Skin epidermis (tissue), 12 donors: ENCODE results near the gene CACNA1H.
A peak's percentile ranks its signal among the peaks of the same experiment; 100 is the strongest.

Source experiments
- H3K27ac ChIP-seq, 21 experiments: fragments of 200-600 bp; sonication (generic) in 11 of 21; one replicate each; pipeline ENCODE4 v1.5.0; 2020; ENCODE audit warnings: mild to moderate bottlenecking in 3 of 21, inconsistent platforms in 2 of 21, moderate library complexity in 2 of 21
- H3K4me3 ChIP-seq, 7 experiments: fragments of 200-600 bp; sonication (generic) in 2 of 7; one replicate each; pipeline ENCODE4 v1.5.0; 2020; ENCODE audit warnings: inconsistent platforms in 2 of 7, mild to moderate bottlenecking in 2 of 7, moderate library complexity in 1 of 7

The CACNA1H gene

DNA sequence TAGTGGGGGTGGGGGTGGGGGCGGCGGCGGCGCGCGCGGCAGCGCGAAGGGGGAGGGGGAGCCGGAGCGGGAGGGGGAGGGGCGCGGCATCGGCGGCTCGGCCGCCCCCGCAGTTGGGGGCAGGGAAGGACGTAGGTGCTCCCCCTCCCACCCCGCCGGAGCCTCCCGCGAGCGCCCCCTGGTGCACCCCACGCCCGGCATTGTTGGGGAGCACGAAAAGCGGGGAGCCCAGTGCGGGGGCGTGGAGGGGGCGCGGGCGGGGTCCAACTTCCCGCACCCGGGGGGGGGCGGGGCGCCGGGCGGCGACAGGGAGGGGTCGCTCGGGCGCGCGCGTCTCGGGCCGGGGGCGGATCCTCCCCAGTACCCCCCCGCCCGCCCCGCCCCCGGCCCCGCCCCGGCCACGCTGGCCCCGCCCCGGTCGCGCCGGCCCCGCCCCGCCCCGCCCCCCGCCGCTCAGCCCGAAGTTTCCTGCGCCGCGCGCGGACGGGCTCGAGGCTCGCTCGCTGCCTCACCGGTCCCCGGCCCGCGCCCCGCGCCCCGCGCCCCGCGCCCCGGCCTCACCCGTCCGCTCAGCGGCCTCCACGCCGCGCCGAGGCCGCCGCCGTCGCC is at the start of gene CACNA1H:
Gene CACNA1H, plus strand, starts transcription at position 456 of the 609 bp plus-strand sequence. CDS start 632 bp downstream, outside the sequence.
- Histone ChIP-seq H3K4me3 (peak within 1 kb of the TSS; percentile 21 to 49 (median 30)), H3K27ac (peak within 1 kb of the TSS in 1 of 21 experiments; percentile 43)

DNA sequence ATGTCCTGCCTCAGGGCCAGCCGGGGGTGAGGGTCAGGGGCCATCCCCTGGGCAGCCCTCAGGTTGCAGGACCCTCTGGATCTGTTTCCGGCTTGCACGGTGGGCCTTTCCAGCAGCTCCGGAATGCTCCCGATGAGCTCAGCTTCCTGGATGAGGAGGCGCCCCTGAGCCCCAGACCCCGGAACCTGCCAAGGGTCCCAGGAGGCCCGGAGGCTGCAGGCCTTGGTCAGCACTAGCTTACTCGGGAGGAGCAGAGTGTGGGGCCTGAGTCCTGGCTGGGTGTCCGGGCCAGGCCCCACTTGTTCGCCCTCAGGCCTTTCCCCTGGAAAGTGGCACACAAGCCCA is 49.3 kb upstream of the CACNA1H start:
- no peak overlapping the region for H3K4me3 ChIP-seq

DNA sequence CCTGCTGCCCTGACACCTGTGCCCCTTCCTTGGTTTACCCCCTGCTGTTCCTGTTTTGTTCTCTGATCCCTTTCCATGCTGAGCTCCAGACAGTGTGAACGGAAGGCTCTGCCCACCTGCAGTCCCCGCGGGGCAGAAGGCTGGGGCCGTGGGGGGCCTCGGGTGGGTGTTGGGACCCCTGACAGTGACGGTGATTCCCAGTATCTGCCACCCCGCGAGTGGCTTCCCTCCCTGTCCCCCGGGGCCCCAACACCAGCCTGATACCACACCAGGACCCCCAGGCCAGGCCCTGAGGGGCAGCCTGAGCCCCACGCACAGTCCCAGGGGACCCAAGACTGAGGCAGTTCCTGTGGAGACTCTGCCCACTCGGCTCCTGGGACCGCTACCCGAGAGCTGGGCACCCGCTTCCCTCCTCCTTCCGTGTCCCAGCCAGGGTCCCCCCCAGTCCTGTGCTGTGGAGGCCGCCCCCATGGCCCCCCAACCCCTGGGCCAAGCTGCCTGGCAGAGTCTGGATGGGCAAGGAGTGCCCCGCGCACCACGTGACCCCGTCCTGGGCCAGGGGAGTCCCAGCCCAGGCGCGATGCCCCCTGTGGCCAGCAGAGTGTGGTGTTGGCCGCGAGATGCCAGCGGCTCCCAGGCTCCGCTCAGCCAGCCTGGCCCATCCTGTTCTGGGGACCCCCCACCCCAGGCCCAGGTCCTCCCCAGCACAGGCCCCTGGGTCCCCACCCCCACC is 46.9 kb upstream of the CACNA1H start:
- Histone ChIP-seq H3K4me3 (no peak overlapping the region), H3K27ac (no peak overlapping the region)

More for the DNA sequence above, 49.3 kb upstream of the CACNA1H start:
- no peak overlapping the region for H3K27ac ChIP-seq

DNA sequence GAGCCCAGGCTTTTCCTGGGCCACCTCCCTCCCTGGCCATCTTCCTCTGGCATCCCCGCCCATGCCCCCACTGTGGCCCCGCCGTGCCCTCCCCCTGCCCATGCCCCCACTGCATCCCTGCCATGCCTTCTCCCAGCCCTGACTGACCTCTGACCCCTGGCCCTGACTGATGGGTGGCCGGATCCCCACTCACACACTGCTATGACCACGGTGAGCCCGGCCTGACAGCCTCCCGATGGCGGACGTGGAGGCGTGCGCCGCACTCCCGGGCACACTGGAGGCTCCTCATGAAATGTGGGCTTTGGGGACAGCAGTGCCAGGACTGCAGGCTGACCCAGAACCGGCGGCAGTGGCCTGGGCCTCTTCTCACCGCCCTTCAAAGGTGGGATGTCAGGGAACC is 46.2 kb upstream of the CACNA1H start:
- H3K27ac ChIP-seq, result no peak overlapping the region
- no peak overlapping the region for H3K4me3 ChIP-seq

DNA sequence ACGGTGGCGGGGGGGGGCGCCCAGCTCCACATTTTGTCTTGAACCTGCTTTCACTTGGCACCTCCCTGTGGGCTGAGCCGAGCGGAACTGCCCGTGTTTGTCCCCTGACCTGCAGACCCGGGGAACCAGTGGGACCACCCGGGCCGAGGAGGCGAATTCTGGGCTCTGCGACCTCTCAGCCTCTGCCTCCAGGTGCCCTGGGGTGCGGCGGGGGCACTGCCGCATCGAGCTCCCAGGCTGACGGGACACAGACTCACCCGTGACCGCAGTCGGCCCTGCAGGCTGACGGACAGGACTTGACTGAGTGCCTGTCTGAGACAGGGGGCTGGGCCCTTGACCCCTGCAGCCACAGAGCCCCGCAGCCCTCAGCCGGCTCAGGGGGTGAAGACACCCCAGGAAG is 45.8 kb upstream of the CACNA1H start:
- H3K4me3 ChIP-seq, result no peak overlapping the region
- no peak overlapping the region for H3K27ac ChIP-seq

DNA sequence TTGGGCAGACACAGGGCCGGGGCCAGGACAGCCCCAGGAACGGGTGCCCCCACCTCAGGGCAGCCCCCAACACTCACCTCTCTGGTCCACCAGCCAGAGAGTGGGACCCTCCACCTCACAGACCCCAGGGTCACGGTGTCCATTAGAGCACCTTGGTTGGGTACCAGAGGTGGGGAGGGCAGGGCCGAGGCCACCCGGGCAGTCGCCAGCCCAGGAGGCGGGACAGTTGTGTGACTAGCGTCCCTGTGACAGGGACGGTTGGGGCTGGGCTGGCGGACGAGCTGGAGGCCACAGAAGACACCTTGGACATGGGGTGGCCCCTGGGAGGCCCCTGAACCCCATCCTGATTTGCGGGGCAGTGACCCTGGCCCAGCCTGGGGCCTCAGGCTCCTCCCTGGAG is 45.2 kb upstream of the CACNA1H start:
- Histone ChIP-seq H3K27ac (no peak overlapping the region), H3K4me3 (no peak overlapping the region)

DNA sequence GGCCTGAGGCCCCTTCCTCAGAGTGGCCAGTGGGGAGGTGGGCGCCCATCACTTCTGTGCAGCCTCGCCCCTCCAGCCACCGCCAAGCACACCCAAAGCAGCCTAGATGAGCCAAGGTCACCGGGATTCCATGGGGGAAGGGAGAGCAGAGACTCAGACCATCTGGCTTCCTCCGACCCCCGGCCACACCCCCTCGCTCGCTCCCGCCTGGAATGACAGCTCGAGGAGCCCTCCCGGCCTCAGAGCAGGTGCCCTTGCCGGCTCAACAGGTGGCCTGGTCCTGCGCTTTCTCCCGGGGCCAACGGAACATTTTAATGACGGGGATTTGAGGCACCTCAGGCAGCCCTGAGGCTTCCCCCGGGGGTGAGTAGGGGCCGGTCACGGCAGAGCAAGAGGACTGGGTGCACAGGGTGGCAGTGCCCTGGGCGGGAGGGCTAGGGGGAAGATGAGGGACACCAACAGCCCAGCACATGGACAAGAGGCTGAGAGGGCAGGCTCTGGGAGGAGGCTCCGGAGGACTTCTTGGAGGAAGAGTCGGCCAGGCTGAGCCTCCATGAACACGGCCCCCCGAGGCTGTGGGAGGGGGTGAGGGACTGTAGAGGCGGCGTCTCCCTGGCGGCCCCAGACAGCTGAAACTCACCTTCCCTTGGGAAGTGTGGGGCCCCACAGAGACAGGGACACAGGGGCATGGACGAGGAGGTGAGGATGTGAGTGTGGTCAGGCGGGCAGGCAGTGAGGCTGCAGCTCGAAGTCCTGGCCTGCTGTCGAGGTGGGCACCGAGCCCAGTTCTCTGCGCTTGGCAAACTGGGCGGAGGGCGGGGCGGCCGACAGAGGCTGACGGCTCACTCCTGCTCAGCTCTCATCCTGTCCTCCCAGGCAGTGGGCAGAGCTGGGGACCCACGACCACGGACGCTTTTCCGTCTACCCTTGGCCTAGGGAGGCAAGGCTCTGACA is 44.3 kb upstream of the CACNA1H start:
- no peak overlapping the region for H3K4me3 ChIP-seq
- H3K27ac ChIP-seq, result no peak overlapping the region

DNA sequence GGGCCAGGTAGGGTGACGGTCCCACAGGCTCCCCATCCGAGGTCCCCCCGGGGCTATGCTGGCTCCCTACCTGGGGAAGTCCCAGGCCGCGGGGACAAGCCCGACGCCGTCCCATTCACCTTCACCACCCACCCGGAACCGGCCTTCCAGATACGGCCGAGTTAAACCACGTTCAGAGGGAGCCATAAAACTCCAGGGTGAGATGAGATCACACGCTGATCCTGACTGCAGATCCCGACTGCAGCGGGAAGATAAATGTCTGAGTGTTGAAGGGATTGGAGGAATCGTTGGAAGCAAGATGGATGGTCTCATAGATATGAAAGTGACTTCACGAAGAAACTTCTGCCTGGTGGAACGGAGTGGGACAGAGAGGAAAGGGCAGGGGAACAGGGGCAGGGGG is 43.3 kb upstream of the CACNA1H start:
- Histone ChIP-seq H3K27ac (no peak overlapping the region), H3K4me3 (no peak overlapping the region)

DNA sequence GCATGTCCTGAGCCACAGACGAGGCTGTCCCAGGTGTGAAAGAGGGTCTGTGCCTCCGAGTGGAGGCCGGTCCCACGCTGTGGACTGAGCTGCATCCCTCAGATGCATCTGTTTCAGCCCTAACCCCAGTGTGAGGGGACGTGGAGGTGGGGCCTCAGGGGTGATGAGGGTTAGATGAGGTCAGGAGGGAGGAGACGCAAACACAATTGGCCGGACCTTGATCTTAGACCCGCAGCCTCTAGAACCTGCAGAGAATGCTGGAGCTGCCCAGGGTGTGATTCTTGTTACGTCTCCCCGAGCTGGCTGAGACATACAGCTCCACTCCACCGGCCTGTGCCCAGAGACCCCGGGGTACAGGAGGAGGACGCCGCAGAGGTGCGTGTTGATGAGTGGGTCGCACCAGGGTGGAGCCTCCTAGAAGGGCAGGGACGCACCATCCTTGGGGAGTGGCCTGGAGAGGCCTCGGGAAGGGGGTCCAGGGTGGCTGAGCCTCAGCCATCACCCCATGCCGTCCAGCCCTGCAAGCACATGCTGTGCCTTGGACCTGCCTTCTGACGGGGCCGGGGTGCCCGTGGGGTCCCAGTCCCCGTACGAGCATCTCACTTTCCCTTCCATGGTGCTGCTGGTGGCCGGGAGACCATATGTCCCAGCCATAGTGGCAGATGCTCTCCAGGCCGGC is 40.3 kb upstream of the CACNA1H start:
- H3K4me3 ChIP-seq, result no peak overlapping the region
- no peak overlapping the region for H3K27ac ChIP-seq

DNA sequence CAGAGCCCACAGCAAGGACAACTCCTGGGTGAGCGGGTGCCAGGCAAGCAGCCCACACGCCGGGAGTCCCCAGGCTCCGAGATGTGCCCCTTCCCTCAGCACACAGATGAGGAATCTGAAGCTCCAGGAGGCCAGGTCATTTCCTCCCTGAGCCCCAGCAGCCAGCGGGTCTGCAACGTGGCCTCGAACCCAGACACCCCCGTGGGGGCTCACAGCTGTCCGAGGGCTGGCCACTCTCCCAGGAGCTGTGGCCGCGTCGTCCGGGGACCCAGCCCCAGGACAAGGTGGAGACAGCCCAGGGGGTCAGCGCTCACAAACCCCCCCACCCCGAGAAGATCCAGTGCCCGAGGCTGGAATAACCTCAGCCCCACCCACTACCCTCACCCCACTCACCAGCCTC is 39.4 kb upstream of the CACNA1H start:
- no peak overlapping the region for H3K27ac ChIP-seq
- no peak overlapping the region for H3K4me3 ChIP-seq

DNA sequence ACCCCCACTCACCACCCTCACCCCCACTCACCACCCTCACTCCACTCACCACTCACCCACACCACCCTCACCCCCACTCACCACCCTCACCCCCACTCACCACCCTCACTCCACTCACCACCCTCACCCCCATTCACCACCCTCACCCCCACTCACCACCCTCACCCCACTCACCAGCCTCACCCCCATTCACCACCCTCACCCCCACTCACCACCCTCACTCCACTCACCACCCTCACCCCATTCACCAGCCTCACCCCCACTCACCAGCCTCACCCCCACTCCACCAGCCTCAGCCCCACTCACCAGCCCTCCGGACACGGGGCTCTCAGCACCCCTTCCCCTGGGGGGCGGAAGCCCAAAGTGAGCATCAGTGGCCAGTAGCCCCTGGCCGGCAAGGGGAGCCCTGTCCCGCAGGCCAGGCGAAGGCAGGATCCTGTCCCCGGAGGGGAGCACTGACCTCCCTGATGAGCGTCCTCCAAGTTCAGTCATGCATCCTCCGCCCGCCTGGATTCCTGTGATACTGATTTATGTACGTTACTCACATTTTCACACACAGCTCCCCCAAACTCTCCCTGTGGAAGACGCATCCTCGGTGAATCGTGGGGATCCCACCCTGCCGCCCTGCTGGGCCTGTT is 38.9 kb upstream of the CACNA1H start:
- Histone ChIP-seq H3K4me3 (no peak overlapping the region), H3K27ac (no peak overlapping the region)

DNA sequence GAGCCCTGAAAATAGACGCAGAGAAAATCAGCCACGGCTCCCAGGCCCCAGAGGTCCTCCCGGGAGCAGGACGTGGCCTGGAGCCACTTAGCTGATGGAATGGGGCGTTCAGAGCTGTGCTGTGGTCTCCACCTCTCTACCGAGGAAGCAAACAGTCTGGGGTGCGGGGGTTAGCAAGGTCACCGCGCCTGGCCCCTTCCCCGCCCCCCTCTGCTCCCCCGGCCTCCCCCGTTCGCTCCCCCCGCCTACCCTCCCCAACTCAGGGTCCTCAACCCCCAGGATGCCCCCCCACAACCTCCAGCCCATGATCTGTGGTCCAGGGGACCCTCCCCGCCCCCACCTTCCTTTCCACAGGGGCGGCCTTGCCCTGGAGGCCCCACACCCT is 36.2 kb upstream of the CACNA1H start:
- no peak overlapping the region for H3K27ac ChIP-seq
- H3K4me3 ChIP-seq, result no peak overlapping the region

DNA sequence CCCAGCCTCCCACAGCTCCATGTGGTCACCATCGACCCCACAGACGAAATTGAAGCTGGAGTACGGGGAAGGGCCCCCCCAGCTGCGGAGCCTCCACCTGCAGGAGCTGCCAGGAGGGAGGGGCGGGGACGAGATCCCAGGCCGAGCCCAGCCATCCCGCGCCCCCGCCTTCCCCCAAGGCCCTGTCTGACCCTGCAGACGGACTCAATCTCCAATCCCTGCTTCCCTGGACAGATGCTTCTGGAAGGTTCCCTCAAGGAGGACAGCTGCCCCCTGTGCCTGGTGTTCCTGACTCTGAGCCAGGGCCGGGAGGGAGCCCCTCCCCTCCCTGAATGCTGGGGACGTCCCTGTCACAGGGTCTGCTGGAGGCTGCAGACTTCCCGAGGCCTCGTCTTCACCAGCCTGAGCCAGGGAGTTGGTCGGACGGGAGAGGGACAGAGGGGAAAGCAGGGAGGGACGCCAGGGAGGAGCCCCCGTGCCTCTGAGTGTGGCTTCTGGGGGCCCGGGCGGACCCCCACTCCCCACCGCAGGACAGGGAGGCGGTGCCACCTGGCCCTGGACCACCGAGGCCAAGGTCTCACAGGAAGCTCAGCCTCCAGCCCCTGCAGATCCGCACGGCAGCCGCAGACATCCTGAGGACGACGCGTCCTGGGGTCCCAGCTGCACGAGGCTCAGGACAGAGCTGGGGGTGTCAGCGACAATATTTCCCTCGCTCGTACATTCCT is 35.6 kb upstream of the CACNA1H start:
- no peak overlapping the region for H3K4me3 ChIP-seq
- H3K27ac ChIP-seq, result no peak overlapping the region

DNA sequence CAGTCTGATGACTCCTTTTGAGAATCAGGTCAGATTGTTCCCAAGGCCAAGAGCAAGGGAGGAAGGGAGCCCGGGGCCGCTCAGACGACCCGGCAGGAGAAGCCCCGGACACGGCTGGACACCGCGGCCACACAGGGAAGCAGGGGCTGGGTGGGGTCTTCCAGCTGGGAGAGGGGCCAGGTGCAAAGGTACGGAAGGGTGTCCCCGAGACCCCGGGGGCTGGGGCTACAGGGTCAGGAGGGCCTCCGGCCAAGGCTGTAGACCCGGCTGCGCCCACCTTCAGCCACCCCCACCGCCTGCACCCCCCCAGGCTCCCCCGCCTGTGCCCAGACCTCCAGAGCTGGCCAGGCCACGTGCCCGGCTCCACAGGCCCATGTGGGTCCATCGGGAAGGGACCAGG is 35.0 kb upstream of the CACNA1H start:
- Histone ChIP-seq H3K4me3 (no peak overlapping the region), H3K27ac (no peak overlapping the region)

DNA sequence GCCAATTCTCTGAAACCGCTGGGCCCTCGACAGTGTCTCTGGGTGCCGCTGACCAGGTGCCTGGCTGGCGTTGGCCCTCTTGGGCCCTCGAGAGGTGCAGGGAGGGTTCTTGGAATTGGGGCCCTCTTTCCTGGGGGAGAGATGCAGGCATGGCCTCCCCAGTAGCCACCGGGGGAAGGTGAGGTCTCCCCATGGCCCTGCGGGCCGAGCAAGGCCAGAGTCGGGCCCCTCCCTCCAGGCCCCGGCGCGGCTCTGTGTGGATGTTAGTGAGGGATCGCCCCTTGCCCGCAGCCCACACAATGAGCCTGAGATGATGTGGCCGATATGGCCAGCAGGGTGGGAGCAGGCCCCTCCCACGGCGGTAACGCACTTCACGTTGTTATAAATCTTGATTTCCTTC is 33.8 kb upstream of the CACNA1H start:
- Histone ChIP-seq H3K4me3 (no peak overlapping the region), H3K27ac (no peak overlapping the region)

DNA sequence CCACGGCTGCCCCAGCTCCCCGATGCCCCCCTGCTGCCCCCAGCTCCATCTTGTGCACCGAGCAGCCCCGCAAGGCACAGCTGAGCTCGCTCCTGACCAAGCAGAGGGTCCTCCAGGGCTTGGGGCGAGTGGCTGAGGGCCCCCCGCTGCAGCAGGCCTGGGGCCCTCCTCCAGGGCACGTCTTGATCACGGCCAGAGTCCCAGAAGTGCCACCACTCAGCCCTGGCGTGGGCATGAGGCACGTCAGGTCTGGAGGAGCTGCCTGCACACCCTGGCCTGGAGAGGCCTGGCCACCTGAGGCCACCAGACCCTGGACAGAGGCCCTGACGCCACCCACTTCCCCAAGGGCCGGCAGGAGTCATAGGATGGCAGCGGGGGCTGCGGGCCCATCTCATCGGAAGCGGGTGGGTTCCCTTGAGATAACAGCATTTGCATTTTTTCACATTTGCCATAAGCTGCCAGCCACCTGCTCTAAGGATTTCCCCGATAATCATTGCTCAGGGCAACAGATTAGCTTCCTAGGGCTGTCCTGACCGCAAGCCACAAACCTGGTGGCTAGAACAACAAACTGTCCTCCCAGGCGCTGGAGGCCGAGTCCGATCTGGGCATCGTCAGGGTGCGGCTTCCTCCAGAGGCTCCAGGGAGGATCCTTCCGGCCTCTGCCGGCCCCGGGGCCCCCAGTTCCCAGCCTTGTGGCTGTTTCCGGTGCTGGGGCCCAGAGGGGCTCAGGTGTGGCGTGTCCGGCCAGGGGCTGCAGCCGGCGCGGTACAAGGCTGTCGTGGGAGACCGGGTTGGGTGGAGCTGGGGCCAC is 32.9 kb upstream of the CACNA1H start:
- no peak overlapping the region for H3K27ac ChIP-seq
- no peak overlapping the region for H3K4me3 ChIP-seq

DNA sequence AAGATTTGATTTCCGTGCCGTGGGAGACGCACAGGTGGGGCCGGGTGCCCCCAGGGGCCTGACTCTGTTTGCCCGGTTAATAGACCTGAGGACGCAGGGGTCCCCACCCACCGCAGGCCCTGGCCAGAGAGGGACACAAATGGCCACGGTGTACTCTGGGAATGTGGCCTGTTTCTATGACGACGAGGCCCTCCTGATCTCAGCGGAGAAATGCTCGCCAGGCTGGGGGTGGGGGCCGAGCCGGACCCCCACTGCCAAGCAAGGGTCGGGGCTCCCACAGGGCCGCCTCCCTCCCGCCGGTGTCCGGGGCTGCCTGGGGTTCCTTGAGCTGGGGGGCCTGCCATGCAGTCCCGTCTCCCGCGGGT is 32.3 kb upstream of the CACNA1H start:
- H3K27ac ChIP-seq, result no peak overlapping the region
- H3K4me3 ChIP-seq, result no peak overlapping the region

DNA sequence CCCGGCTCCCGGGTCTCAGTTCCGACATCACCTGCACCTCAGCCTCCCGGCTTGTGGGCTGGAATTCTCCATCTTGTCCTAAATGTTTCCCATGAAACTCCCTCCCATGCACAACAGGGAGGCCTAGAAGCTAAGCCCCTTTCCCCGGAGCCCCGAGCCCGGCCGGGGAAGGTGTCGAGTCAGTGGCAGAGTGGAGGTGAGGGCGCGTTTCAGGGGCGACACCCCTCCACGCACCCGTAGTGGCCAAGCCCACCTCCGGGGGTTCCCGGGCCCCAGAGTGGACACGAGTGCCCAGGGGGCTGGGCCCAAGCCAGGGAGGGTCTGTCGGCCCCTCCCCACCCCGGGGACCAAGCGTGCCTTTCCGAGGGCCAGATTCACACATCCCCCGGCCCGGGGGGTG is 31.9 kb upstream of the CACNA1H start:
- no peak overlapping the region for H3K4me3 ChIP-seq
- no peak overlapping the region for H3K27ac ChIP-seq
